ENCODE measurements around the gene PTTG1.

The PTTG1 gene

DNA sequence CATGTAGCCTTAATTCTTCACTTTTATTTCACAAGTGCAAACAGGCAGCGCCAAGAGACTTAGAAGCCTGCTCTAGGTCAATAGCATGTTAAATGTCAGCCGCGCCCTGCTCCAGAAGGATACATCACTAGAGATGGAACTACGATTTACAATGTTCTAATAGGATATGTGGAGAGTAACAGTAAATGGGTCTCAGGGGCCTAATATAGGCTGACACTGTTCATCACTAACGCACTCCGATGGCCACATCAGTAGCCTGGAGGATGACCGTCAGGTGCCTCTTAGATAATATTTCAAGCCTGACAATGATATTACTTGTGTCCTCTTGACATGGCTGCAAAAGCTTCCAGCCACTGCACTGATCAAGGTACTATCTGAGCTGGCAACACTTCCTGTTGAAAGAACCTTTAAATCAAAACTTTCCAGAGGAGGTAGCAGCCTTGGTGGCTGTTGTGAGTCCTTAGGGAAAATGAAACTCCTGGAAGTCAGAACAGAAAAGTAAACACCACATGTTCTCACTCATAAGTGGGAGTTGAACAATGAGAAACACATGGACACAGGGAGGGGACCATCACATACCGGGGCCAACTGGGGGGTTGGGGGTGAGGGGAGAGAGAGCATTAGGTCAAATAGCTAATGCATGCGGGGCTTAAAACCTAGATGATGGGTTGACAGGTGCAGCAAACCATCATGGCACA is 35.0 kb downstream of the PTTG1 start:
- no peak for DNase-seq

DNA sequence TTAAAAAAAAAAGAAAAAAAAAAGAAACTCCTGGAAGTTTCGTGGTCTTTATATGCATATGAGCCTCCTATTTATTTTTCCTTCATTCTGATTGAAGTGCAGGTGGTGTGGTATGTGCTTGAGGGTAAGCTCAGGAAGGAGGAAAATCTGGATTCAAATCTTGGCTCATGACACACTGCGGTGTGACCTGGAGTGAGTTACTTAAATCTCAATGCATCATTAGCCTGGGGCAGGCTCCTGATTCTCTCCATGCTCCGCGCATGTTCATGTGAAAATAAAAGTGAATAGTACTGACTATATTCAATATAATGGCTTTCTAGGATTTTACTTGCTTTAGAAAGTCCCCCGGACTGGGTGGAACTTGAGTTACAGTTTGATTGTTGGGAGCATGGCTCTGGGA is 35.6 kb downstream of the PTTG1 start:
- DNase-seq: no peak

DNA sequence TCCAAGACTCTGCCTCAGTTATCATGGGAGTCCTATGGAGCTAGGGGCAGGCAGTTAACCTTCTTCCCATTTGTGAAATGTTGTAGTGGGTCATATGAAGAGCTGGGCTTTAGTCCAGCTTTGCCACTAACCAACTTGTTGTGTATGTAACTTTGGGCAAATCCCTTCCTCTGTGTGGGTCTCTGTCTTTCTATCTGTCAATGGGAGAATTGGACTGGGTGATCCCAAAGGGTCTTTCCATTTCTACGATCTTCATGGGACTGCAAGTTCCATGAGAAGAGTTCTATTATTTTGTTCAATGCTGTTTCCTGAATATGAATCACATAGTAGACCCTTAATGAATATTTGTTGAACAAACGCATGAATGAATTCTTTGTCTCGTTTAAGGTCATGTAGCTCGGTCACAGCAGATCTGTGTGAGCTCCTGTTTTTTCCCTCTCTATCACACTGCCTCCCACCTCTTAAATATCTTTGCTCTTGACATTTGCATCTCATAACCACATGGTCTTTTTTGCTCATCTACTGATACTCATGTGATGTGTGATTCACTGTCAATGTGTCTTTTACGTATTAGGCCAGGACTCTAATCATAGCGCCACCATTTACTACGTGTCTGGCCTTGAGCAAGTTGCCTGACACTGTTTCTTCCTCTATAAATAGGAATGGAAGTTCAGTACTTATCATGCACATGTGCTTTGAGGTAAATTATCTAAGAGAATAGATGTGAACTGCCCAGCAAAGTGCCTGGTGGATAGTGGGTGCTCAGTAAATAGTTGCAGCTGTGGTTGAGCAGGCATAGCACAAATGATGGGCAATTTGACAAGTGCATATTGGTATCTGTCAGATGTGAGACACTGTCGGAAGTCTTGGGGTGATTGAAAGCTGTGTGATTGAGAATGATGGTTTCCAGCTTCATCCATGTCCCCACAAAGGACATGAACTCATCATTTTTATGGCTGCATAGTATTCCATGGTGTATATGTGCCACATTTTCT is 37.4 kb downstream of the PTTG1 start:
- DNase-seq: no peak

DNA sequence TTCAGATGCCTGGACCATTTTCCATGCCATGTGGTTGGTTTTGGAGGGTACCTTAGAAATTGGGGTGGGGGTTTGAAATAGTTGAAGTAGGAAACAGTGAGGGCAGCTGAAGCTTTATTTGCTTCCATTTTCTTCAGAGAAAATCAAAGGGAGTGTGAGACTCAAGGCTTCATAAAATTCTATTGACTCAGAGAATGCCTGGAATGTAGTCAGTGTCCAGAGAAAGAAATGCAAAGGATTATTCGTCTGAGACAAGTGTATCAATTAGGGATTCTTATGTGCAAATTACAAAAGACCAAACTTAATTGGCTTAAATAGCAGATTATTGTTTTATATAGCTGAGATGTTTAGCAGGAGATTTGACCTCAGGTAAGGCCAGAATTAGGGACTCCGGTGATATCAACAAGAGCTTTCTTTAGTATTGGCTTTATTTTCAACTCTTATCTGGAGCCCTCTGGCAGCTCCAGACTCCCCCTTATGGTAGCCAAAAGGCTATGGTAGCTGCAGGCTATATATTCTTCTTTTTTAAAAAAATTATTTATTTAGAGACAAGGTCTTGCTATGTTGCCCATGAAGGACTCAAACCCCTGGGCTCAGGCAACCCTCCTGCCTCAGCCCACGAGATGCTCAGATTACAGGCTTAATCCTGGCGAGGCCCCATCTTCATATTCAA is 38.9 kb downstream of the PTTG1 start:
- DNase-seq: no peak

- DNase-seq: no peak
These were observed 39.7 kb downstream of the PTTG1 start for GRCh38 chr5:160461378-160461777.

DNA sequence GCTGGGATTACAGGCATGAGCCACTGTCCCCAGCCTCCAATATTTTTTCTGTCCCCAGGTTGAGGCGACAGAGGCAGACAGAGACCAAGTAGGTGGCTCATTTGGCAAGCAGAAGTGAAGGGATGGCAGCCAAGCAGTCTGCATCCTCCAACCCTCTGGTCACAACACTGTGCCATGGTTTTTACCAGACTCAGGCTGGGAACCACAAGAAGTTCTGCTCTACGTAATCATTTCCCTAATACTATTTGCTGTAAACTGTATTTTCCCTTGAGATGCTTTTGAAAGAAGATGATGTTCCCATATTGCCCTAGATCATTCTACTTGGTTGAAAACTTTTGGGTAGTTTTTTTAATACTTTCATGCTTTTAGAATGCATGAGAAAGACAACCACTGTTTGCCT is 40.5 kb downstream of the PTTG1 start:
- no peak for DNase-seq

DNA sequence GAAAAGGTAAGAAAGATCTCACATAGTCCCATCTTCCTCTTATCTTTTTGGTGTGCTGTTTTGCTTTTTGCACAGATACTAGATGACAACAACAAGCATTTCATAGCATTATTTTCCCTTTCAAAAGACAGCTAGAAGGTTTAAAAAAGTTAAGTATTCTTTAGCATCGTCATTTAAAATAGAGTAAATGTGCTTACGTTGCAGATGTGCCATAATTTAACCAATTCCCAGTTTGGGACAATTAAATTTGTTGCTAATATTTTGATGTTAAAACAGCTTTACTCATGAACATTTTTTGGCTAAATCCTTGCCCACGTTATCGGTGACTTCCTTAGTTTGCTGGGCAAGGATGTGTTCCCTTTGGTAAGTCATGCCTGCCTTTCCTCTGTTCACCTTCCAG is 41.6 kb downstream of the PTTG1 start:
- DNase-seq: no peak

GRCh38 chr5:160463740-160464465 is 42.2 kb downstream of the PTTG1 start:
- DNase-seq: no peak

GRCh38 chr5:160464466-160464797 is 42.8 kb downstream of the PTTG1 start:
- DNase-seq: no peak

GRCh38 chr5:160466116-160466515 is 44.5 kb downstream of the PTTG1 start:
- no peak for DNase-seq

DNA sequence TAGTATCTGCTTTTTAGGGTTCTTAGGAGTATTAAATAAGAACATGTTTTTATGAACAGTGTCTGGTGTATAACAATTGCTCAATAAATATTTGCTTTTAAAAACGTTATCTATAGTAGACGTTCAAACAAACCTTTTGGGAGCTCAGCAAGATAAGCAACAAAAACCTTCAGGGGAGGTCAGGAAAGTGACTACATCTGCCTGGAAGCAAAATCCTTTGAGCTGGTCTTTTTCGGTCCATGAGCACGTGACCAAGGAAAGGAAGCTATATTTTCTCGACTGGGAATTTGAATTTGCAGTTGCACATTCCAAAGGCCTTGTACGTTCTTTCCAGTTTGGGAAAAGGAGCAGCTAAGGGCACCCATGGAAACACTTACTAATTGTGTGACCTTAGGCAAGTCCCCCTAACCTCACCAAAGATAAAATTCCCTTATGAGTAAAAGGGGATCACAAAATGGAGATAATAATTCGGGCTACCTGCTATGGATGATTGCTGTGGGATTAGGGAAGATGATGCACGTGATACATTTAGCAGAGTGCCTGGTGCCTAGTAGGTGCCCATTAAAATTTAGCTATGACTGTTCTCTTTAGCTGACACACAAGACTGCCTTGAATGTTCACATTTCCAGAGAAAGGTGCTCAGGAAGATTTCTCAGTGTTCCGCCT is 45.4 kb downstream of the PTTG1 start:
- no peak for DNase-seq

DNA sequence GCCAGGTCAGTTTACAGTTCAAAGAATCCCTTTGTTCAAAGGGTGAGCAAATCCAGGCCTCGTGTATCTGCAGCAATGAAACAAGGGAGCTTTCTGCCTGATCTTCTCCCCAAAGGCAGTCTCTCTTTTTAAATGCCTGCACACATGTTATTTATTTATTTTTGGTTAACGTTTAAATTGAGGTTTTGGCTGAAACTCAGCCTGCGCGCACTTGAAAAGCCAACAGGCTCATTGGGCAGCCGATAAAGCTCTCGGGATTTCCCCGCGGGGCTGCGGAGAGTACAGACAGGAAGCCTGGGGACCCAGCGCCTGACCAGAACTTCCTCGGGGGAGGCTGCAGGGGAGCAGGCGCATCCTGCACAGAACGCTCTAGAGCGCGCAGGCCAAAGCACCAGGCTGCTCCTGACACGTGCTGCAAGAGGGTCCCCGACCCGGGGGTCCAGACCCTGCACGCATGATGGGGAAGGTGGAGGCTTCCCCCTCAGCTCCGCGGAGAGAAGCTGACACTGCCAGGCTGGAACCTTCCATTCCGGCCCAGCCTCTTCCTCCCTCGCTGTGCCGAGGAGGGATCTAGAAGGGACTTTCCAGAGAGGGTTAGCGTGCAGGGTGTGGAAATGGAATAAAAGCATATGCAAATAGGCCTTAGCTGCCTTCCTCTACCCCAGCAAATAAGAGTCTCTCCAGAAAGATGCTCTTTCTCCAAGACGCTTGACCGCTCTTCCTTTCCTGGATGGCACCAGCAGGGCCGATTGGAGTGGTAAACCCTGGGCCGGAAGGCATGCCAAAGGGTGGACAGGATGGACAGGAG is 46.1 kb downstream of the PTTG1 start:
- peak; percentile 86 for DNase-seq

DNA sequence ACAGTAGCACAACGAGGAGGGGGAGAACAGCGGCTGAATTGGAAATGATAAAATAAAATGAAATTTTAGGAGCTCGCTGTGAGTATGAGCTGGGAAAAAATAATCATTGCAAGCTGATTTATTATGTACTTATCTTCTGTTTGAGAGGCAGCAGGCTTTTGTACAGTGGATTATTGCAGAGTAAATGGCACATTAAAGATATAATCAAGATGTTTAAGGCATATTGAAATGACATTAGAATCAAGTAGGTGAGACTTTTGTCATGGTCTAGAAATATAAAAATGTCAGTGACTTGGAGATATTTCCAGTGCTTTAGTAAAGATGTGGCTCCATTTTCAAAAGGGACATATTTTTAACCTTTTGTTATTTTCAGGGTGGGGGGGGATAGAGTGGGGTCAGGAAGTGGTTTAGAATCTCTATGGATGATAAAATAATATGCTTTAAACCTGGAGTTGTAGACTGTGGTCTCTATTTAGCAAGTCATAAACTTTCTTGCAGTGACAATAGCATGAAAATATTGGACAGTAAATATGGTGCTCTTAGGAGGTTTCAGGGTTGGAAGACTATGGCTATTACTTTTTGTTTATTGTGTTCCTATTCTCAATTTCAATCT is 46.8 kb downstream of the PTTG1 start:
- DNase-seq: no peak

- DNase-seq: no peak
These were observed 47.8 kb downstream of the PTTG1 start for GRCh38 chr5:160469156-160470144.

DNA sequence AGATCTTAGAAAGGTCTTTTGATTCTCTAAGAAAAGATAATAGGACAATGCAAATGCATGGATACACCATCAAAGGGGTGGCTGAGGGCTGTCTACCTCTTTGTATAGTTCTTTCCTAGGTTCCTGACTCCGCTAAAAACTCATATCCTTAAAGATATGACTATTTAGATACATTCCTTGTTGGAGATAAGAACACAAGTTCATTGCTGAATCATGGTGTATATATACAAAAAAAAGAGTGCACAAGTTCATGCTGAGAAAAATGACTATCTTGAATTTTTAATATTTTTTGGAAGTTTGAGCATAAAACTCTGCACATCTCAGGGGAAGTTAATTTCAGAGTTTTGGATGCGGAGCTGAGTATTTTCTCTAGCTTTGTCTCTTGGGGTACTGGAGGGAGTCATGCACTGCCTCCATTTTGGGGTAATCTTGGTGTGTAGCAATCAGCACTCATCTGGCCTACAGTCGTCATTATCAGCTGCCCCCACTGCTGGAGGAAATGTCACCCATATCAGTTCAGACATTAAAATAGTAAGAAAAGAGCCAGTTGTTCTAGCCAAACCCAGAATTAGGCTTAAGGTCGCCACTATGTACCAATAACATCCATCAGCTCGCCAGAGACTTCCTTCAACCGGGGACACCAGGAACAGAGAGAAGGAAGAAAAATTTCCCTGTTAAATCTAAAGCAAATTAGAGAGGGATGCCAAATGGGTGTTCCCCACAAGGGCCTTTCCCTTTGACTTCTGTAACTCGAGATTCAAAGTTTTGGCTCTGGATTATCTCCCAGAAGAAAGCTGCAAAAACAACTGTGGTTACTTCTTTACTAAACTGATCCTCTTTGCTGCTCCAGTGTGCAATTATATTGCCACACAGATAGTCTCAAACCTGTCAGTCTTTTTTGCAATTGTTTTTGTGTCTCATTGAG is 49.0 kb downstream of the PTTG1 start:
- DNase-seq: peak; percentile 49

DNA sequence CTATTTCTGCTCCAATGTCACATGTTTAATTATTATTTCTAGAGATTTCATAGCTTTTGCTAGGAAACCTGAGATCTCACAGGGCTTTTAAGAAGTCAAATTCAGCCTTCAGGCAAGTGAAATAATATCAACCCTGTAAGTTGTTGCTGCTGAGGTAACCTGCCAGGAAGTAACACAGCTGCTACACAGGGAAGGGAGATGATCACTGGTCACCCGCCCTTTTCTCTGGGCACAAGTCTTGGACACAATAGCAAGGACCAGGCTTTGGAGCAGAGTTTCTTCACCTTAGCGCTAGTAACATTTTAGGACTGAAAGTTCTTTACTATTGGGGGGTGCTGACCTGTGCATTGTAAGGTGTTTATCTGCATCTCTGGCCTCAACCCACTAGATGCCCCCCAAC is 50.1 kb downstream of the PTTG1 start:
- no peak for DNase-seq

DNA sequence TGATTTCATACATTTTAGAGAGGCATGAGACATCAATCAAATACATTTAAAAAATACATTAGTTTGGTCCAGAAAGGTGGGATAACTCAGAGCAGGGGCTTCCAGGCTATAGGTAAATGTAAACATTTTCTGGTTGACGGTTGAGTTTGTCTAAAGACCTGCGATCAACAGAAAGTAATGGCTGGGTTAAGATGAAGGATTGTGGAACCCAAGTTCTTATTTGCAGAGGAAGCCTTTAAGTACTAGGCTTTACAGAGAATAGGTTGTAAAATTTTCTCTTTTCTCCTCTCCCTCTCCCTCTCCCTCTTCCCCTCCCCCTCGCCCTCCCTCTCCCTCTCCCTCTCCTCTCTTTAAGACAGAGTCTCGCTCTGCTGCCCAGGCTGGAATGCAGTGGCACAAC is 50.8 kb downstream of the PTTG1 start:
- DNase-seq: no peak

GRCh38 chr5:160473681-160474080 is 52.0 kb downstream of the PTTG1 start:
- no peak for DNase-seq

DNA sequence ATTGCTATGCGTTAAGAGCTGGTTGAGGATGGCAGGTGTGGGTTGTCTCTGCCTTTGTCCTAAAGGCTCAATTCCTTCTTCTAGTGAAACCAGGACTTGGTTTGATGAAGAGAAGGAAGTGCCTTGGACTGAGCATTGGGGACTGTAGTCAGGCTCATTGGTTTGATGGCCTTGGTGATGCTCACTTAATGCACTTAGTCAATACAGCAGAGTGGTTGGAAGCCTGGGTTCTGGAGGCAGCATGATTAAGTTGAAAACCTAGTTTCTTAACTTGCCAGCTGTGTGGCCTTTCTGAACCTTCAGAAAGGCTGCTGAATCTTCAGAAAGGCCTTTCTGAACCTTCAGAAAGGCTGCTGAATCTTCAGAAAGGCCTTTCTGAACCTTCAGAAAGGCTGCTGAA is 52.4 kb downstream of the PTTG1 start:
- no peak for DNase-seq

Measured in CD4-positive, alpha-beta T cell treated with Interleukin-12 subunit alpha and Interleukin-12 subunit beta, for 1 hour (primary cell).